Astrocyte (in vitro differentiated cells and primary cell): ENCODE data around the gene H6PD.

Source experiments
- CTCF ChIP-seq: IDR thresholded peaks from 2 replicates; pipeline ENCODE4 v1.5.1; 2011; ENCODE audit warnings: low read depth, mild to moderate bottlenecking, inconsistent platforms, low read length, moderate library complexity; ENCODE audit not compliant: insufficient read depth
- EZH2 ChIP-seq: IDR thresholded peaks from 2 replicates; pipeline ENCODE4 v1.6.1; 2012; ENCODE audit warnings: mild to moderate bottlenecking, low read length, inconsistent platforms; ENCODE audit not compliant: insufficient read depth

- no peak for TF ChIP-seq CTCF
- no peak for TF ChIP-seq EZH2
Observed at GRCh38 chr1:9273177-9273576, 38.6 kb downstream of the H6PD start.
